GM18505 (cell line): ENCODE results near the gene SMAD3.

Experiments
- ATAC-seq: cut with Tn5 transposase; IDR thresholded peaks from one replicate; pipeline ENCODE4 v1.9.1; 2021; ENCODE audit not compliant: unreplicated experiment
- POLR2A ChIP-seq: IDR thresholded peaks from 4 replicates; pipeline ENCODE4 v1.6.1; 2011; ENCODE audit warnings: borderline replicate concordance; ENCODE audit not compliant: insufficient read depth, insufficient read length; ENCODE audit errors: extremely low read depth

SMAD3 gene

DNA sequence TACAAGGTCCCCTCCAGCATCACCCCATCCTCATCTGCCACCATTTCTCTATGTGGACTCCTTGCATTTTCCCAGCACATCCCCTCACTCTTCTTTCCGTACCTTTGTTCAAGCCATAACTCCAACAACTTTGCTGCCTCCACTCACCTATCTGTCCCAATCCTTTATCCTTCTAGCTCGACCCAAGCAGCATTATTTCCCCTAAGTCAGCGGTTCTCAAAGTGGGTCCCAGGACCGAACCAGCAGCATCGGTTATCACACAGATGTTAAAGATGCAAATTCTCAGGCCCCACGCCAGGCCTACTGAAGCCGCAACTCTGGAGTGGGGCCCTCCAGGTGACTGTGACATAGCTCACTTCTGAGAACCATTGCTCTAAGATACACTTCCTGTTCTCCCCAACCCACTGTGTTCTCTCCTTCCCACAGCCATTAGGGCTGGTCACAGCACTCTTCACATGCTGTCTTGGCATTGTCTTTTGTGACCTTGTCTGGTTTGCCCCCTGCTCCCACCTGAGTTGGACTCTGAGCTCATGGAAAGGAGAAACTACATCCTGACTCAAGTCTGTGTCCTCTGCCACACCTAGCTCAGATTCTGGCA, 132.9 kb downstream of the SMAD3 start:
- no peak for TF ChIP-seq POLR2A
- no peak for ATAC-seq

DNA sequence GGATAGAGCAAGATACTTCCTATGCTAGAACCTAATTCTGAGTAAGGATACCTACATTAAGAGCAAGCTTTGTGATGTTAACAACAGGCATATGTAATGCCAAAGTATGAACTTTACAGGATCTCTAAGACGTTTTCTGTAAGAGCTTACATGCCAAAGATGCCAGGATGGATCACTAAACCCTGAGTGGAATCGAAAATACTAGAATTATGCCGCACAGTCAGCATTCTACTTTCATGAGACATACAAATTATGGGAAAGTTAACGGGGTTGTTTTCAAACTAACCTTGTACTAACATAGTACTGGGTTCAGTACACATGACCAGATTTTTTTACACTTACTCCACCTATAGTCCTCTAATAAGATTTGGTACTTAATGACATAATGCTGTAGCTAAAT, 134.0 kb downstream of the SMAD3 start:
- no peak for ATAC-seq
- TF ChIP-seq POLR2A: no peak

DNA sequence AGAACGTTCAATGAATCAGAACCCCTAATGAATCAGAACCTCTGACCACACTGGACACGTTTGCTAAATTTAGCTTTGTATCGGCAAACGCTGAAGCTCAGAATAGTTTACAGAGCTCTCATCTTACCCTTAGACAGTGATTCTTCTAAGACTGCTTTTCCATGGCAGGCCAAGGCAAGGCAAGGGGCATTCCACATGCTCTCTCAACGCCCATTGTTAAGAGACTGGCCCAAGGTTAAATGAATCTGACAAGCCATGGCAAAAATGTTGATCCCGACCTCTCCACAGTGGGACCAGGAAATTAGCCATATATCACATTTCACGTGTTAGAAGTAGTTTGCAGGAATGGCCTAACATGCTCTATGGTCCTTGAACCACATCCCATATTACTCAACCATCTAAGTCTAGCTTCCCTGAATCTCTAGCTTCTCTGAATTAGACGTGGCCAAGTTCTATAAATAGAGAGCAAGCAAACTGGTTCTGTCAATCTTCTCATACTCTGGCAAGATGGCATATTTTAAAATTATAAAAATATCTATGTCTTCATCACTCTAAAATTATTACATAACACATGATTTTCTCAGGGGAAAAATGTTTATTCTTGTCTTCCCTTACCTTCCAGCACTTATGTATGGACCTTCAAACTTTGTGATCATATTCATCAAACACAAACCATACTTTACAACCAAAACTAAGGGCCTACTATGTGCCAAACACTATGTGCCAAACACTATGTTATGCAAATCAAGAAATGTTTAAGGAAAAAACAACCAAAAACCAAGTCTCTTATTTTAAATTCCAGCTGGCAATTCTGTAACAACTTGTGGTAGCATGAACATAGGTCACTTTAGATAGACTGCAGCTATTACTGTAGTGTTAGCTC, 134.7 kb downstream of the SMAD3 start:
- TF ChIP-seq POLR2A: no peak
- no peak for ATAC-seq

DNA sequence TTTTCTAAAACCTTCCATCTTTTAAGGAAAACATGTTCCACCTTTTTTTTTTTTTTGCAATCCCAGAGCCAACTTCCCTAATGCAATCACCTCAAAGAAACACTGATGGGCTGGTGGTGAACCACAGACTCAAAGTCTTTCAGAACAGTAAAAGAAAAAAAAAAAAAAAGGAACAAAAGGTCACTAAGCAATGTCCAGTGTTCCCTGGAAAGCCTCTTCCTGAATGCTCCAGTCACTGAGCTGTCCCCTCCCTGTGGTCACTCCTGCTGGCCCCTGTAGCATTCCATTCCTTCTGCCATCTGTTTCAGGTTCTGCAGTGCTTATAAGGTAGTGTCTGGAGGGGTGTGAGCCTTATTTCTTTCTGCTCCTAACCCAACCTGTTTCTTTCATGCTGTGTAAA, 135.7 kb downstream of the SMAD3 start:
- no peak for TF ChIP-seq POLR2A
- ATAC-seq: no peak

DNA sequence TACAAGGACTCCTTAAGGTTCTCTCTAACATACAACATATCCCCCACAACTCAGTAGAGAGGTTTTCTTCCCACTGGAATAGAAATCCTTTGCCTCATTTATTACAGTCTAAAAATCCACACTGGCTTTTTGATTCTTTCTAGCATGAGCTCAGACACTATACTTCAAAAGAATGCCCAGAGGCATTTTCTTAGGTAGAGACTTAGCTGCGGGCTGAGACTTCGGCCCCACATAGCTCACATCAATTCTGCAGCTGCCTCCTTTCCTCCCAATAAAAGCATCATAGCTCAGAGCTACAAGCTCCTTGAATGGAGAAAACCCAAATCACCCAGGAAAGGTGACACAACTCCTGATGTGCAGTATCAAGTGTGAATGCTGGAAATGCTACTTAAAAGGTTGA, 136.7 kb downstream of the SMAD3 start:
- no peak for TF ChIP-seq POLR2A
- ATAC-seq: no peak

DNA sequence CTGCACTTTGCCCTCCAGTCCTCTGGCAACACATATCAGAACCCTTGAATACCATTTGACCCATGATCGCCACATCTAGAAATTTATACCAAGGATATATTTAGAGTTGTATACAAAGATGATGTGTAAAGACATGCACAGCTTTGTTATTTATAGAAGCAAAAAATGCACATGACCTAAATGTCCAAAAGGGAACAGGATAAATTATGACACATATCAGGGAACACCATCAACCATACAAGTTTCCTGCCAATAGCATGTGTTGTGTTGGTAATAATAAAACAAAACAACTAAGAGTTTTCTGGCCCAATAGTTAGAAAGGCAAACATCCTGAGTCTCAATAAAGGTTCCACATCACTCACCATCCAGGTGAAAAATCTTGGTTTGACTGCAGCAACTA, 137.6 kb downstream of the SMAD3 start:
- ATAC-seq: no peak
- TF ChIP-seq POLR2A: no peak

DNA sequence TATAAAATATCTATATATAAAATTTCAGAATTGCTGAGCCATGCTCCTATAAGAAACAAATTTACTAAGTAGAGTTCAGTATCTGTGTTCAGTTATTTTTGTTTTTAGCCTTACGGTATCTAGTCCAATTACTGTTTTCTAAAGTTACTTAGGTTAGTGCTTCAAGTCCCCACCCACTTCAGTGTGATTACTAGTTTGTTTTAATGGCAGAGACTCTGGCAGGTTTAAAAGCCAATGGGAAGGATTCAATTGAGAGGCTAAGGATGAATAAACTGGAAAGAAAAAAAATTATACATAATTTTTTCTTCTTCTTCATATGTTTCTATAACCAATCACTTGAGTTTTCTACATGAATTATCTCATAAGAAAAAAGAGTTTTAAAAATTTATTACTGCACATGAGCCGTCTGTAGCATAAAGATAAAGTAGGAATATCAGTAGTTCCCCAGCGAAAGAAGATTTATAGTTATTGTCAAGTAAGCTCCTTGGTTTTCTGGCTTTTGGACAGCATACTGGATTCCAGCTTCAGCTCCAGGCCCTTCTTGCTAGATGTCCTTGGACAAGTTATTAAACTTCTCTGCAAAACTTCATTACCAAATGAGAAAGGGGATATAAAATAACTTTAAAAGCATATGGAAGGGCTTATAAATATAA, 142.3 kb downstream of the SMAD3 start:
- no peak for TF ChIP-seq POLR2A
- no peak for ATAC-seq

DNA sequence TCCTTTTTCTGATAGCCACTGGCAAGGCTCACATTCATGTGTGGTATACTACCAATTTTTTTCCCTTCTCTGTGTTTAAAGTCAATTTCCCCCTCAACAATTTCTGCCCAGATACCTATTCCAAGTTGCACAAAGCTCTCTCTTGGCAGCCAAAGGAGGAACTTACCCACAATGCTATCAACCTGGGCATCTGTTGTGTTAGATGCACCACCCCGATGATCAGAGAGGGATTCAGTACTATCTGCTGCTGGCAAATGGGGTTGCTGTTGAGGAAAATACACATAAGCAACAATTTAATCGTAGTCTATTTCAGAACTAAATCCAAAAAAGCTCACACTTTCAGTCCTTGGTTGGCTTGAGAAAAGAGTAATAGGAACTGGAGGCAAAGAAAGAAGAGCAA, 143.0 kb downstream of the SMAD3 start:
- ATAC-seq: no peak
- TF ChIP-seq POLR2A: no peak

DNA sequence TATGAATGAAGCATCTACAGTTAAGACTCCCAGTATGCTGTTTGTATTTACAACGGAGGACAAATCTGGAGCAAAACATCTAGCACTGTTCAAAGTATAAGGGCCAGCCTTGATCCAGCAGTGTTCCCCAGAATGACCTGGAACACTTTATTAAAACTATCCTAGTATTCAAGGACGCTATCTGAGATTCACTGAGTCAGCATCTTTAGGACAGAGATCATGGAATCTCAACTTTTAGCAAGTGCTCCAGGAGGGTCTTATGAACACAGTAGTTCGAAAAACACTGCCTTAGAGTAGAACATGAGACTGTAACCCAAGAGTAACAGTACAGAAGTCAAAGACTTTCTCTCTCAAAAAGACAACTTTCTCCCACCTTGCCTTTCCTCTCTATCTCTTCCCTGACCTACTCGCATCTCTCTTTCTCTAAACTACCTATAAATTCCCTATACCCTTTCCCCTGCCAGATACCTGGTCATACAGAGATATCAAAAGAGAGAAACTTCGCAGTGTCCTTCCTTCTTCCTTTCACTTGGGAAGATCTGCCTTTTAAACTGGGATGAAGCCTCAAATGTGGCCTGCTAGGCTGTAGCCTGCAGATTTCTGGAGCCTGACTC, 145.3 kb downstream of the SMAD3 start:
- TF ChIP-seq POLR2A: no peak
- ATAC-seq: no peak

DNA sequence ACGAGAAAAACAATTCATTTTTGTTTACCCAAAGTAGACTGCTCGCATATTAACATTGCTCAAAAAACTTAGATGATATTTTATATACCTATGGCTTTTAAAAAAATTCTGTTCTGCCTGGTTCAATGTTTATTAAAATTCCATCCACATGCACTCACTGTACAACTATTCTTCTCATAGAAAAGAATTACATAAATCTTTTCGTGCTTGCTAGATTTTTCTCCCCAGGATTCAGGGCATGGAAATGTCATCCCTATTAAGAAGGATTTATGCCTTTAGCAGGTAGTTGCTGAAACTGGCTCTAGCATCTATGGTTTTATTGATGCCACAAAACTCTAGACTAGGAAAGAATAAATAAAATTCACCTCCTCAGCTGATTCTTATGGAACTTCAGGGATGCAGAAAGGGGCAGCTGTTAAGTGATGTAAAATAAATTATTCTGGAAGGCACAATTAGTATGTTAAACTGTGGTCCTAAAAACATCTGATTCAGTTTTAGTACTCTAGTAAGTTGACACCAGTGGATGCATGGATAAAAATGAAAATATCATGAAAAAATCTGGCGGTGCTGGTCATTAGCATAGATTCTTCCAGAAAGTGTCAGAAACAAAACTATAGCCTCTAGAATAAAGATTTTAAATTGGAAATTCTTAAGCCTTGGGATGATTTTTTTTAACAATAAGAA, 147.4 kb downstream of the SMAD3 start:
- TF ChIP-seq POLR2A: no peak
- no peak for ATAC-seq

DNA sequence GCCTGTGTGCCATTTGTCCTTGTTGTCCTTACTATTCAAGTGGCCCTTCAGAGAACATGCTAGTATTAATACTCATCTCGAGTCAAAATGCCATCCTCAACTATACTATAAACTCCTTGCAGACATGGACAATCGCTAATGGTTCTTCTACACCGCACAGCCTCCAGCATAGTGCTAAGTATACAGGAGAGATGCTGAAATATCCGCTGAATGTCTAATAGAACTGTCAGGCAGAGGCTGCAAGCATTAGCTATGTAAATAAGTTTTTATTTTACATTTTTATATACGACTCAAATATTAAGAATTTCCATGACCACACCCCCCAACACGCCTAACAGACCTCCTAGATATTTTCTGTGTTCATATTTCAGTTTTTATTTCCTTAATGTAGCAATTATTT, 149.7 kb downstream of the SMAD3 start:
- ATAC-seq: no peak
- no peak for TF ChIP-seq POLR2A

DNA sequence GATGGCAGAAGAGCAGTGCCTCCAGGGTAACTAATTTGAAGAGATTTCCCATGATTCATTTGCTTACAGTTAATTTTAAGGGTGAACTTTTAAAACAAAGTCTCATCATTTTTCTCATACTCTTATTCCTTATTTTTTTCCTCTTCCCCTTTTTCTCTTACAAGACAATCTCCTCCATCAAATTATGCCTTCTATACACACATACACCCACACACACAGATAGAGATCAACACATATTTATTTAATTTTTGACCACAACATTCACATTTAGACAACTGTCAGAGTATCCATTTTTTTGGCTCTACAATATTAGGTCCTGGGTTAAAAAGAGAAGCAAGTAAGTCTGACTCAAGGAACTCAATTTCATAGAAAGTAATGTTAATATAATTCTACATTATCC, 151.5 kb downstream of the SMAD3 start:
- no peak for TF ChIP-seq POLR2A
- no peak for ATAC-seq

DNA sequence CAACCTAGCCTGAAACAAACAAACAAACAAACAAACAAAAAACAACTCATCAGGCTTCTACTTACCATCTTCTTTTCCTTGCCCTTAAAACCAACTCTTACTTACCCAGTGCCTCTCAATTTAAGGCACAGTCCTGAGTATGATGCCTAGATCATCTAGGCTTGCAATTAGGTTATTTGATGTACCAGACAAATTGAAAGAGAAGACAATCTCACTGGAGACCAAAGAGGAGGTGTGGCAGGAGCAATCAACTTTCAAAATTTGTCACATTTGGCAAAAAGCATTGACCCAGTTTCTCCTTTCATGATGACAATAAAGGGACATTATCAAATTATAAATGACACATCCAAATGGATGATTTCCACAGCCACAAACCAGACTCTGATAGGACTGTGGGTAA, 153.0 kb downstream of the SMAD3 start:
- ATAC-seq: no peak
- no peak for TF ChIP-seq POLR2A
